Anterior cingulate cortex (tissue), 58 donors: ENCODE measurements around the gene KLHL17.

Experiments
- DNase-seq, 58 donors: peaks; one replicate each; lab custom pipeline; 2025; lab: John Stamatoyannopoulos, UW

The KLHL17 gene

DNA sequence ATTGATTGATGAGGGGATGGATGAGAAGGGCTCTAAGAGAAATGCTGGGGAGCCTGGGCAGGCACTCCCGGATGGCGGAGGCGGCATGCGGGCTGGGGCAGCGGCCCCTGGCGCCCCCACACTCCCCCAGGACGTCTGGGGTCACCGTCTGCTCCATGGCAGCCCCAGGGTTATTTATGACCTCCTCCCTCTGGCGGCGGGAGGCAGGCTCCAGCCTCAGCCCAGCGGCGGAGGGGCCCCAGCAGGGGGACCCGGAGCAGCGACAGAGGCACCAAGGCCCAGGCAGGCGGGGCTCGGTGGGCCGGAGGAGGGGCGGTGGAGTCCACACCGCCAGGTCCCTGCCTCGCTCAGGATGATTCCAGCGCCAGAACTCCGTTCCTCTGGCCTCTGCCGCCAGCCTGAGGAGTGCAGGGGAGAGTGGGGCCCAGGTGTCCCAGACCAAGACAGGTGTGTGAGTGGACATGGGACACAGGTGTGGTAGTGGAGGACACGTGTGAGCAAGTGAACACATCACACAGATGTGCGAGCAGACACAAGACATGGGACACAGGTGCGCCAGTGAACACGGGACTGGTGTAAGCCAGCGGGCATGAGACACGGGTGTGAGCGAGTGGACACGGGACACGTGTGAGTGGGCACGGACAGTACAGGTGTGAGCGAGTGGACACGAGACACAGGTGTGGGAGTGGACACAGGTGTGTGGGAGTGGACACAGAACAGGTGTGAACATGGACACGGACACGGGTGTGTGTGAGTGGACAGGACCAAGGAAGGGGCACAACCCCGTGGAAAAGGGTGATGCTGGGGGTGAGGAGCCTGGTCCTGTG lies 39.2 kb upstream of the KLHL17 start:
- peak in 43 of 58 donors; percentile 4 to 66 (median 29) for DNase-seq

DNA sequence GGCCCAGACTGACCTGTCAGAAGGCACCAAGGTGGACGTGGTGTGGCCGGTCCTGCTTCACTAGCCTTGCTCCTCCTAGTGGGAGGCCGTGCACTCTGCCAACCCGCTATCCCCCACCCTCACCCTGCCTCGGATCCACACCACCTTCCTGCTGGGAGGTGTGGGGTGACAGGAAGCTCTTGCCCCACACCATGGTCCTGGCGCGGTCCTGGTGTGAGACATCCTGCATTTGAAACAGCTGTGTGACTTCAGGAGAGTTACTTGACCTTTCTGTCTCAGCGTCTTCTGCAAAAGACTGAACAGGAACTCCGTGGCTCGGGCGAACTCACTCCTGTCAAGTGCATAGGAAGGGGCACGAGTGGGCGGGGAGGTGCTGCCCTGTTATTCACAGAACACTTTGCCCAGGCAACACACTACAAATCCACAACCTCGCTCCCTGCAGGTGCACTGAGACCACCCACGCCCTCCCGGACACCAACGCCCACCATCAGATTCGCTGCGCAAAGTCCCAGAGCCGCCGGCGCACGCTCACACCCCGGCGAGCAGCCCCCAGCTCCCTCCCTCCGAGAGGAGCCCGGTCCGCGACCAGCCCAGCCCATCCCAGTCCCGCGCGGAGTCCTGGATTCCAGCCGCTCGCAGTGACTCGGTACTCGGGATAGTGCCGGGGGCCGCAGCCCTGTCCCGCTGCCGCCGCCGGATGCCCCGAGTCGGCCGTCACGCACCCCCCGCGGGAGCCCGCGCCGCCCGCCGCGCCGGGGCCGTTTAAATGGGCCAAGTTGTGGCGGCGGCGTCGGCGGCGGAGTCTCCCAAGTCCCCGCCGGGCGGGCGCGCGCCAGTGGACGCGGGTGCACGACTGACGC lies 37.0 kb upstream of the KLHL17 start, which contains the start of gene SAMD11:
Gene SAMD11 (plus strand): TSS at position 793 of the 860 bp plus-strand sequence. CDS start 509 bp downstream, outside the sequence.
- peak in 54 of 58 donors; percentile 6 to 86 (median 50) for DNase-seq

DNA sequence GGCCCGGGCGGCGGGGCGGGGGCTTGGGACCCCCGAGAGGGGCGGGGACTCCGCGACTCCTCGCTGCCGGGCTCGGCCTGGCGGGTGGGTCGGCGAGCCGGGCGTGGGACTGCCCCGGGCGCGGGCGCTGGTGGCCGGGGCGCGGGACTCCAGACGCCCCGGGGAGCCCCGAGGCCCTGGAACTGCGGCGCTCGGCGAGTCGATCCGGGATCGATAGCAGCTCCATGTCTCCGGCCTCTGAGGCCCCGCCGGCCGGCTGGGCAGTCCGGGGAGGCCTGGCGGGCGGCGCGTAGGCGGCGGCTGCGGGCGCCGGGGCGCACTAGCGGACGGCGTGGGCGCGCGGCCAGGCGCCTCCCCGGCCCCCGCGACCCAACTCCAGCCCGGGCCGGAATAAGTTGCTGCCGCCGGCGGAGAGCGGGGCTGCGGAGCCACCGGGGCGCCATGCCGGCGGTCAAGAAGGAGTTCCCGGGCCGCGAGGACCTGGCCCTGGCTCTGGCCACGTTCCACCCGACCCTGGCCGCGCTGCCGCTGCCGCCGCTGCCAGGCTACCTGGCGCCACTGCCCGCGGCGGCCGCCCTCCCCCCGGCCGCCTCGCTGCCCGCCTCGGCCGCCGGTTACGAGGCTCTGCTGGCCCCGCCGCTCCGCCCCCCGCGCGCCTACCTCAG lies 36.3 kb upstream of the KLHL17 start:
- DNase-seq = no peak

- DNase-seq = no peak
Observed at GRCh38 chr1:924656-925560, 35.5 kb upstream of the KLHL17 start.

DNA sequence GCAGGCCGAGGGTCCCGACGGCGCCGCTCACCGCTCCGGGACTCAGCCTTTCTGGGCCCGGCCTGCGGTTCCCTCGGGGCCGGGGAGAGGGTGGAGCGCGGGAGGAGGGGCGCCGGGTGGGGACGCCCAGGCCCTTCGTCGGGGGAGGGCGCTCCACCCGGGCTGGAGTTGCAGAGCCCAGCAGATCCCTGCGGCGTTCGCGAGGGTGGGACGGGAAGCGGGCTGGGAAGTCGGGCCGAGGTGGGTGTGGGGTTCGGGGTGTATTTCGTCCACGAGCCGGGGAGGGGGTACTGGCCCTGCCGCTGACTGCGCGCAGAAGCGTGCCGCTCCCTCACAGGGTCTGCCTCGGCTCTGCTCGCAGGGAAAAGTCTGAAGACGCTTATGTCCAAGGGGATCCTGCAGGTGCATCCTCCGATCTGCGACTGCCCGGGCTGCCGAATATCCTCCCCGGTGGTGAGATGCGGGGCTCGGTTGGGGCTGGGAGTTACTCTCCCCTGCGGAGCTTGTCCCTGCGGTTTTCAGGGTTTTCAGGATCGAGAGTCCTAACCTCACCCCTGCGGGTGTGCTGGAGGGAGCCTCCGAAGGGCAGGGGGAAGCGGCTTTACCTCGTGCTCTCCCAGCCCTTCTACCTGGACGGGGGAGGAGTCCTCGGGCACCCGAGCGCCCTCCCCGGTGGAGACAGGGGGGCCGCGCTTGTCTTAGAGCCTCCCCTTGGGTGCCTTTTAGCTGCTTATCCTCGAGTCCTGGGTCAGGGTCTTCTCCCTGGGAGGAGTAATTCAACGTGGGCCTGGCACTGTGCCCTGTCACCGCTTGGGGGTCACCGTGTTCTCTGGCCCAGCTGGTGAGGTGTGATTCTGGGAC lies 34.6 kb upstream of the KLHL17 start:
- DNase-seq = no peak

DNA sequence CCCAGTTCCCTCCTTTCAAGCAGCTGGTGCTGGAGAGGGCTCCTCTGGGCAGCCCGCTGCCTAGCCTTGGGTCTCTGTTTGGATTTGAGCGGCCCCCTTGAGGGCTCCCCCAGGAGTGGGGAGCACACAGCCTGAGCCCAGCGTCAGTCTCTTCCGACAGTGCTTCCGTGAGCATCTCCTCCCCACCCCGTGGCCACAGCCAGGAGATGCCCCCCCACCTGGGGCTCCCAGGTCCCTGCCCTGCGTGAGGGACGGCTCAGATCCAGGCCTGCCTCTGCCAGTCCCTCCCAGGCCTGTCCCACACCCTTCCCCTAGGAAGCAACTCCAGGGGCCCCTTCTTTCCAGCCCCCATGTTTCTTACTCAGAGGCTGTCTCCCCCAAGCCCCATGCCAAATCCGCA lies 33.1 kb upstream of the KLHL17 start:
- no peak for DNase-seq

DNA sequence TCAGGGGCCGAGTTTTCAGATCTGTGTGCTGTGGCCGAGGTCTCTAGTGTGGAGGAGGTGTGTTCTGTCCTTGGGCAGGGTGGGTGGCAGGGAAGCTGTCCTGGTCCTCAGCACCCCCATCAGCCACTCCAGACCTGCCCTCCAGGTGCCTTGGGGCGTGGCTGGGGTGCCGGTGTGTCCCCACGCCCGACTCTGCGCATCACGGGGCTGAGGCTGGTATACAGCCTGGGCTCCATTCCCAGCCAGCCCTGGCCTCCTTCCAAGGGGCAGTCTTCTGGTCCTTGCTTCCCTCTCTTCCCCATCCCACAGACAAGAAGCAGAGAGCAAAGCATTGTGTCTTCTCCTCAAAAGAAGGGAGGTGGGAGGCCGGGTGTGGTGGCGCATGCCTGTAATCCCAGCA lies 32.6 kb upstream of the KLHL17 start:
- DNase-seq = no peak

DNA sequence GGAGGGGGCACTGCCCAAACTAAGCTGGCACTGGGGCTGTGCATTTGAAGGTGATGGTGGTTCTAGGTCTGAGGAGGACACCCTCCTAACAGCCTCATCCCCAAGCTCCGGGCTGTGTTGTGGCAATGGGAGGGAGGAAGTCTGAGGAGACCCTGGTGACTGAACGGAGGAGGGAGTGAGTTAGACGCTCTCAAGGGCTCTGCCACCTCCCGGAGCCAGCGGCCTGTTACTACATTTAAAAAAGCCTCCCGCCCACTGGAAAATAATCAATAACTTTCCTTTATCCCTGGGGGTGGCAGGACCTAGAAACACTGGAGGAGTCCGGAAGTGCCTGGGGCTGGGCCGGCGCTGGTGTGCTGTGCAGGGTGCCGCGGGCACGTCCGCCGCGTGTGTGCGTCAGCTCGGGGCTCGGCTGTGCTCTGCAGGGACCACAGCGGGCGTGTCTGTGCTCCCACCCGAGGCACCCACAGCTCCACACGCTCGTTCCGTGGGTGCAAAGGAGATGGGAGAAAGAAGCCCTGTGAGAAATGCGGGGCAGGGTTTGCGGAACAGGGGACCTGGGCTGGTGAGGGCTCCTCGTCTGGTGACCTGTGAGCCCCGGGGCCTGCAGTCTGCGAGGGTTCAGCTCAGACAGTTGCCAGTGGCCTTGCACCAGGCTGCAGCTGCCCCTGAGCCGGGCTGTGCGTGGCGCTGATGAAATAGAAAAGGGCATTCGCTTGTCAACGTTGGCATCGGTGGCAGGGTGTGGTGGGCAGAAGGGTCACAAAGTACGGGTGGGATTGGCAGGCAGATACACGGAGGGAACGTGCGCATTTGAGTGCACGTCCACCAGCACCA lies 31.3 kb upstream of the KLHL17 start:
- DNase-seq = no peak

- no peak for DNase-seq
Observed at GRCh38 chr1:929712-930632, 30.4 kb upstream of the KLHL17 start.

DNA sequence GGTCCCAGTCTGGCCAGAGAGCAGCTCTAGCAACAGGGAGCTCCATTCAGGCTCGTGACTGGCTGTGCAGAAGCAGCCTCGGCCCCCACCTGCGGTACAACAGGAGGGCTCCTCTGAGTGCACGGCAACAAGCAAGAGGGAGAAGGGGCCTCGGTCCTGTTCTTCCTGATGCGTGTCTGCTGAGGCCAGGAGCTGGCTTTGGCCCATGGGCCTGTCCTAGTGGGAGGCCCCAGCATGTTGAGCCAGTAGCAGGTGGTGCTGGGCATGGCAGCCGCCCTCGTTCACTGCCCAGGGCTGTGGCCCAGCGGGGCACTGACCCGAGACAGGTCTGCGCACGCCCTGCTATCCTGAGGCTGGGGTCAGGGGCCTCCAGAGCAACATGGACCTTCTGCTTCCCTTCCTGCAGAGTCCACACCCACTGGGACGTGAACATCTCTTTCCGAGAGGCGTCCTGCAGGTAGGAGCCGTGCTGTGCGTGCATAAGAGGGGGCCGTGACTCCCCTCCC lies 29.7 kb upstream of the KLHL17 start:
- DNase-seq = no peak

GRCh38 chr1:931380-932172 lies 28.8 kb upstream of the KLHL17 start:
- DNase-seq = no peak

GRCh38 chr1:932173-932510 lies 28.2 kb upstream of the KLHL17 start:
- no peak for DNase-seq

DNA sequence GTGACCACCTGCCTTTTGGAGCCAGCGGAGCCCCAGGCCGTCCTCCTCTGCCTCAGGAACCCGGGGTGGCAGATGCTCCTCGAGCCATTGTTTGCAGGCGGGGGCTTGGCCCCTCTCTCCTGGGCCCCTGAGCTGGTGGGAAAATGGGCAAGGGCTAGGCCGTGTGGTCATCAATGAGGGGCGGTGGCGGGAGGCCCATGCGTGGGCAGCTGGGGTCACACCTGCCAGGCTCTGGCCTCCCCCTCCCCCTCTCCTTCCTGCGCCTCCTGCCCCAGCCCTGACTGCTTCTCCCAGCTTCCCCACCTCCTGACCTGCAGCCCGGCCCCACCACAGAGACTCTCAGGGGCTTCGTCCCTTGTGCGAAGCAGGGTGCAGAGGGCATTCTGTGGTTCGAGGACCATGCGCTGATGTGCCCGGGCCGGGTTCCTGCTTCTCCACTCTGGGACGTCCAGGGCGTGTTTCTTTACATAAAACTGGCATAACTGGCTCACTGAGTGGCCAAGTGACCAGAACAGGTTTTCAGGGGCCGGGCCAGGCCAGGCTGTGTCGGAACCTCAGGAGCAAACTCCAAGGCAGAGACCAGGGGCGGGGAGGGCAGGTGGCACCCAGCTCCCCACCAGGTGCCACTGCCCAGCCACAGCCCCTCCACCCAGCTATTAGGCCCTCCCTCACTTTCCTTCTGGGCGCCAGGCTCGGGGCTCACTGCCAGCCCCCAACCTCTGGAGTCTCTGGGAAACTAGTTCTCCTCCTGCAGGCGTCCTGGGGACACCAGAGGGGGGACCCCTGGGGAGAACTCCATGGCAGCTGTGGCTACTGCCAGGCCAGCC lies 27.4 kb upstream of the KLHL17 start:
- DNase-seq = no peak

- DNase-seq = no peak
Observed at GRCh38 chr1:933603-933940, 26.8 kb upstream of the KLHL17 start.
